ENCODE data around the gene ATP9A. TPM values are rescaled to one million over a fixed set of nuclear protein-coding genes. Genes with fewer than 3 reads are reported as not detected.

Gene ATP9A
- total RNA-seq, 1 donor from 2014 or later, result 16.1 TPM

DNA sequence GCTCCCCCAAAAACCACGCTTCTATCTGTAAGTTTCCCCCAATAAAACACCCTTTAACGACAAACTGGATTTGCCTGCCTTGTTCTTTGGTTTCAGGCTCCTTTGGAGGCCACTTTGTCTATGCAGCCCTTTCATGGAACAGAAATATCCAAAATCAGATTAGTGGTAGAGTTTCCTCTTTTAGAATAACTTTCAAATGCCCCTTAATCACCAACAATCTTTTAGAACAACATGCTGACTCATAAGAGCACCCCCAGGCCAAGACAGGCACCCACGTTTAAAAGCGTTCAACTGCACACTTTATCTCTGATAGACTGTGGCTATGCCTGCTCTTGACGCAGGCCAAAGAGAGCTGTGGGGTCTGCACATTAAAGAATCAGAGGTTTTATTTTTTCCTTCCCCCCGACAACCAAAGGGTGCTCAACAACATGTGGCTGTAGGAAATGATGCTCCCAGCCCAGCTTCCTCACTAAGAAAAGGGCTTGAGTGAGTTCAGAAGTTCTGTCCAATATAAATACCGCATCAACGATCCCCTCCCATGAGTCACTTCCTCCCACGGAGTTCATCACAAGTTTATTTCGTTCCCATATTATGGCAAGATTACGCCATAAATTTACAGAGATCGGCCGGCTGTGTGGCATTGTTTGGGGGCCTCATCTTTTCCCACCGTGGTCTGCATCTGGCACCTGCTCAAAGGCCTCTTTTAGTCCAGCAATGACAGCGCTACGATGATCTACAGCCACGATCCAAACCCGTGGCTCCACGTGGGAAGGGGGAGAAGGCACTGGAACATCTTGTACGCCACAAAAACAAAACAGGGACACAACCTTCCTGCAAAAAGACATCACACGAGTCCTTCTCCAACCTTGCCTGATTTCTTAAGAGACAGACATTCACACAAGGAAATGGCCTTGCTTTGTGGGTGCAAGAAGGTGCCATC lies 136.9 kb downstream of the ATP9A start:
- Mint-ChIP-seq H3K4me1 (peaks cover 37% of the 10 kb centered on the region), H3K4me3 (peak overlapping the region; percentile 50), H3K27ac (peak overlapping the region; percentile 90), H3K27me3 (peaks cover 13% of the 10 kb centered on the region), H3K9me3 (no peaks in the 10 kb centered on the region), H3K36me3 (ENCODE audit: low read depth) (peaks cover 2% of the 10 kb centered on the region)
- intact Hi-C loops (cut with micrococcal nuclease), result loop anchor here (1.0 to 10.0 kb wide), 3 partner anchors 30 to 566 kb away; no protein-coding TSS in a partner anchor
- DNase-seq, result peak; percentile 70

DNA sequence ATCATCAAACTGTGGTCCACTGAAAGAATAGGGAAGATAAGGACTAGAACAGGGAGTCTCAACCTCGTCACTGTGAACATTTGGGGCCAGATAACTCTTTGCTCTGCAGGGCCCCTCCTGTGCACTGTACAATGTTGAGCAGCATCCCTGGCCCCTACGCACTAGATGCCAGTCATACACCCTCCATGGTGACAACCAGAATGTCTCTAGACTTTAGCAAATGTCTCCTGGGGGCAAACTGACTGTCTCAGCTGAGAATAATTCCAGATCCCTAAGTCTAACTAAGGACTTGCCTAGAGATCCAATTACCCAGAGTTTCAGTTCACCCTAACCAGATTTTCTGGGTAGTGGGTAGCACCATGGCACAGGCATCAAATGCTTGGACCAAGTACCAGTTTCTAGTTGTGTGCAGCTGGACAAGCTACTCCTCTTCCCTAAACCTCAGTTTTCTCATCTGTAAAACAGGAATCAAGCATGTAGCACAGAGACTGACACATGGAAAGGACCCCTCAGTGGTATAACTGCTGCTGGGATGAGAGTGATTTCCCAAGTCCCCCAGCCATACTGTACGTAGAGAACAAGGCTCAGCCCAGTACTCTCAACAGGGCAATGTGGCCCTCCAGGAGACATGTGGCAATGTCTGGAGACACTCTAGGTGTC lies 138.7 kb downstream of the ATP9A start:
- no peak for DNase-seq
- Mint-ChIP-seq H3K9me3 (no peaks in the 10 kb centered on the region), H3K27ac (peak overlapping the region; percentile 42), H3K4me1 (peaks cover 34% of the 10 kb centered on the region), H3K27me3 (peaks cover 13% of the 10 kb centered on the region), H3K36me3 (ENCODE audit: low read depth) (peaks cover 2% of the 10 kb centered on the region), H3K4me3 (no peak overlapping the region)
- intact Hi-C loops (cut with micrococcal nuclease), result loop anchor here (2.0 to 10.0 kb wide), 3 partner anchors 85 to 565 kb away; no protein-coding TSS in a partner anchor

DNA sequence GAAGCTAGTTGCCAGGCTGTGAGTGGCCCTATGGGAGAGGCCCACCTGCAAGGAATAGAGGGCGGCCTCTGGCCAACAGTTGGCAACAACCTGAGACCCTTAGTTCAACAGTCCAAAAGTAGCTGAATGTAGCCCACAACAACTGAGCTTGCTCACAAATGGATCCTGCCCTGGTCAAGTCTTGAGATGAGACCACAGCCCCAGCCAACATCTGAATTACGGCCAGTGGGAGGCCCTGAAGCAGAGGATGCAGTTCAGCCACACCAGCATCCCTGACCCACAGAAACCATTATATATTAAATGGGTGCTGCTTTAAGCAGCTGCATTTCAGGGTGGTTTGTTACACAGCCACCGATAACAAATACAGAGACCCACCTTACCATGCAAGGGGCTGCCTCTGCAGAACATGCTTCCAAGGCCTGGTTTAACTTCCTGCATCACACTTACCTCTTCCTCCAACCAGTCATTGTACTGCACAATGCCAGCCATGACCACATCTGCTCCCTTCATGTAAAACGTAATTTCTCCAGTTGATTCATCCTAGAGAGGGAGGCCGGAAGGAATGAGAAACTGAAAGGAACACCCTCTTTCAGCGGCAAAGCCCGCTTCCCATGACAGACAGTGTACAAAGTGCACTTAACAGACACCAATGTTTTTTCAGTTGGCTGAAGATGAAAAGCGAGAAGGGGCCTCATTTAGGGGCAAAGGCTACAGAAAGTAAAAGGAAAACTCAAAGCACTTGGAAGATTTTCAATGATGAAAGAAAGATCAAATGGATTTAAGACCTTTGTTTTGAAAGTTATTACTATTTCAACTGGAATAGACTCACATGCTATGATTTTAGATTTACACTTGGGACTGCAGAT lies 139.4 kb downstream of the ATP9A start:
- intact Hi-C loops (cut with micrococcal nuclease), result loop anchor here (10.0 kb wide), 1 partner anchor 404 kb away; no protein-coding TSS in a partner anchor
- Mint-ChIP-seq H3K36me3 (ENCODE audit: low read depth) (peaks cover 2% of the 10 kb centered on the region), H3K27me3 (peaks cover 9% of the 10 kb centered on the region), H3K4me1 (peaks cover 31% of the 10 kb centered on the region), H3K27ac (peak overlapping the region; percentile 42), H3K9me3 (no peaks in the 10 kb centered on the region), H3K4me3 (no peak overlapping the region)
- DNase-seq, result no peak

- peaks cover 4% of the 10 kb centered on the region for H3K27me3 Mint-ChIP-seq
- intact Hi-C loops (cut with micrococcal nuclease), result loop anchor here (10.0 kb wide), 1 partner anchor 403 kb away; no protein-coding TSS in a partner anchor
- H3K4me3 Mint-ChIP-seq, result no peak overlapping the region
- no peak for DNase-seq
- peaks cover 2% of the 10 kb centered on the region for H3K36me3 Mint-ChIP-seq (ENCODE audit: low read depth)
- H3K27ac Mint-ChIP-seq, result no peak overlapping the region
- peaks cover 31% of the 10 kb centered on the region for H3K4me1 Mint-ChIP-seq
- H3K9me3 Mint-ChIP-seq, result no peaks in the 10 kb centered on the region
These were observed 140.6 kb downstream of the ATP9A start for GRCh38 chr20:51627586-51627985.

DNA sequence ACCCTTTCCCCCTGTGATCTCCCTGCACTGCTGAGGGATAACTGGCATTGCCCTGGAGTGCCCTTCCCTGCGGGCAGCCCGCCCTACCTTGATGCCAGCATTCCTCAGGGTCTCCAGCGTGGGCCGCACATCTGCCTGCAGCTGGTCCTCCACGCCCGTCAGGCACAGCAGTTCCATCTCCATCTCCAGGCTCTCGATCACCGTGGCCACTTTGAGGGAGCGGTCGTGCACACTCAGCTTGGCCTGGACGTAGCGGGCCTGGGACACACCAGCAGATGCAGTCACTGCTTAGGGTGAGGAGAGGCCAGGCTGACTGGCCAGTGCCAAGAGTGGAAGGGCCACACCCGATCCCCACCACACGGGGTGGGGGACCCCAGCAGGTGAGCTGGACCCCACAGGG lies 143.1 kb downstream of the ATP9A start:
- no peaks in the 10 kb centered on the region for H3K9me3 Mint-ChIP-seq
- no peak overlapping the region for H3K4me3 Mint-ChIP-seq
- H3K27me3 Mint-ChIP-seq, result peaks cover 2% of the 10 kb centered on the region
- H3K36me3 Mint-ChIP-seq (ENCODE audit: low read depth), result no peaks in the 10 kb centered on the region
- no peak for DNase-seq
- H3K4me1 Mint-ChIP-seq, result peaks cover 16% of the 10 kb centered on the region
- no peak overlapping the region for H3K27ac Mint-ChIP-seq
- intact Hi-C loops (cut with micrococcal nuclease), result loop anchor here (10.0 kb wide), 1 partner anchor 400 kb away; no protein-coding TSS in a partner anchor

GRCh38 chr20:51624157-51624731 lies 143.9 kb downstream of the ATP9A start:
- peak; percentile 88 for DNase-seq
- H3K4me1 Mint-ChIP-seq, result peaks cover 11% of the 10 kb centered on the region
- H3K27ac Mint-ChIP-seq, result no peak overlapping the region
- H3K27me3 Mint-ChIP-seq, result peaks cover 2% of the 10 kb centered on the region
- no peaks in the 10 kb centered on the region for H3K36me3 Mint-ChIP-seq (ENCODE audit: low read depth)
- no peak overlapping the region for H3K4me3 Mint-ChIP-seq
- no peaks in the 10 kb centered on the region for H3K9me3 Mint-ChIP-seq
- intact Hi-C loops (cut with micrococcal nuclease), result loop anchor here (1.0 to 10.0 kb wide), 3 partner anchors 252 to 637 kb away; no protein-coding TSS in a partner anchor

DNA sequence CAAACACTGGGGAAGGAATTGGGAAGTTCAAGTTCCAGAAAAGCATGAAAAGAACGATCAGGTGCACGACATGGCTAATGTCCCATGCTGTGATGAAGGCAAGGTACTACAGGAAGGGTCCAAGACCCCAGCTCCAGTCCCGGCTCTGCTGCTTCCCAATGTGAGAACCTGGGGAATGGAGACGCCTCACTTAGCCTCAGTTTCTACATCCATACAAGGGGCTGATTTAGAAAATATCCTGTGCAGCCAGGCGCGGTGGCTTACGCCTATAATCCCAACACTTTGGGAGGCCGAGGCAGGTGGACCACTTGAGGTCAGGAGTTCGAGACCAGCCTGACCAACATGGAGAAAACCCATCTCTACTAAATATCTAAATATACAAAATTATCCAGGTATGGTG lies 144.9 kb downstream of the ATP9A start:
- DNase-seq, result no peak
- Mint-ChIP-seq H3K9me3 (no peaks in the 10 kb centered on the region), H3K36me3 (ENCODE audit: low read depth) (no peaks in the 10 kb centered on the region), H3K4me3 (no peak overlapping the region), H3K4me1 (peaks cover 3% of the 10 kb centered on the region), H3K27me3 (peaks cover 2% of the 10 kb centered on the region), H3K27ac (no peak overlapping the region)
- intact Hi-C loops (cut with micrococcal nuclease), result loop anchor here (5.0 to 10.0 kb wide), 2 partner anchors 398 to 636 kb away; no protein-coding TSS in a partner anchor

- Mint-ChIP-seq H3K36me3 (ENCODE audit: low read depth) (no peaks in the 10 kb centered on the region), H3K4me1 (peaks cover 2% of the 10 kb centered on the region), H3K9me3 (no peaks in the 10 kb centered on the region), H3K4me3 (no peak overlapping the region), H3K27me3 (peaks cover 2% of the 10 kb centered on the region), H3K27ac (no peak overlapping the region)
- intact Hi-C loops (cut with micrococcal nuclease), result loop anchor here (5.0 to 10.0 kb wide), 2 partner anchors 397 to 635 kb away; no protein-coding TSS in a partner anchor
- no peak for DNase-seq
These were observed 146.0 kb downstream of the ATP9A start for GRCh38 chr20:51622004-51622874.

- Mint-ChIP-seq H3K9me3 (no peaks in the 10 kb centered on the region), H3K4me1 (no peaks in the 10 kb centered on the region), H3K27ac (no peak overlapping the region), H3K4me3 (no peak overlapping the region), H3K27me3 (peaks cover 3% of the 10 kb centered on the region), H3K36me3 (ENCODE audit: low read depth) (no peaks in the 10 kb centered on the region)
- intact Hi-C loops (cut with micrococcal nuclease), result loop anchor here (5.0 to 10.0 kb wide), 2 partner anchors 396 to 633 kb away; no protein-coding TSS in a partner anchor
- no peak for DNase-seq
These were observed 147.8 kb downstream of the ATP9A start for GRCh38 chr20:51620432-51620831.

GRCh38 chr20:51616060-51616459 lies 152.1 kb downstream of the ATP9A start:
- no peaks in the 10 kb centered on the region for H3K9me3 Mint-ChIP-seq
- H3K36me3 Mint-ChIP-seq (ENCODE audit: low read depth), result no peaks in the 10 kb centered on the region
- intact Hi-C loops (cut with micrococcal nuclease), result no loop called here
- DNase-seq, result no peak
- H3K27me3 Mint-ChIP-seq, result peaks cover 18% of the 10 kb centered on the region
- no peak overlapping the region for H3K4me3 Mint-ChIP-seq
- H3K27ac Mint-ChIP-seq, result no peak overlapping the region
- H3K4me1 Mint-ChIP-seq, result no peaks in the 10 kb centered on the region

- H3K9me3 Mint-ChIP-seq, result no peaks in the 10 kb centered on the region
- H3K36me3 Mint-ChIP-seq (ENCODE audit: low read depth), result no peaks in the 10 kb centered on the region
- no peaks in the 10 kb centered on the region for H3K4me1 Mint-ChIP-seq
- DNase-seq, result no peak
- no peak overlapping the region for H3K4me3 Mint-ChIP-seq
- H3K27ac Mint-ChIP-seq, result no peak overlapping the region
- H3K27me3 Mint-ChIP-seq, result peaks cover 20% of the 10 kb centered on the region
- intact Hi-C loops (cut with micrococcal nuclease), result no loop called here
These were observed 153.5 kb downstream of the ATP9A start for GRCh38 chr20:51614687-51615086.

GRCh38 chr20:51613580-51613979 lies 154.6 kb downstream of the ATP9A start:
- Mint-ChIP-seq H3K27ac (no peak overlapping the region), H3K36me3 (ENCODE audit: low read depth) (no peaks in the 10 kb centered on the region)

More at GRCh38 chr20:51613580-51613979, 154.6 kb downstream of the ATP9A start:
- peaks cover 20% of the 10 kb centered on the region for H3K27me3 Mint-ChIP-seq
- no peak overlapping the region for H3K4me3 Mint-ChIP-seq
- peaks cover 3% of the 10 kb centered on the region for H3K4me1 Mint-ChIP-seq
- no peak for DNase-seq
- H3K9me3 Mint-ChIP-seq, result no peaks in the 10 kb centered on the region
- intact Hi-C loops (cut with micrococcal nuclease), result no loop called here

Measured in activated CD4-positive, alpha-beta T cell treated with anti-CD3 and anti-CD28 coated beads, Interleukin-2, amount 10 ng/mL, durations not matched to agents 24 days and 14 days (primary cell).